A204.1 (cell line): ENCODE measurements around the gene FGF3.

Experiments used
- FAIRE-seq: peaks from 2 replicates; lab custom pipeline; 2012; peaks lifted over from hg19 to GRCh38; lab: Jason Lieb, UNC

The FGF3 gene

GRCh38 chr11:69823641-69824265 is 4.5 kb upstream of the FGF3 start:
- no peak for FAIRE-seq

- FAIRE-seq: no peak
Observed at GRCh38 chr11:69822676-69823494, 3.7 kb upstream of the FGF3 start.

- no peak for FAIRE-seq
Observed at GRCh38 chr11:69821511-69822040, 2.4 kb upstream of the FGF3 start.

- FAIRE-seq: no peak
Observed at GRCh38 chr11:69820441-69820840, 1.2 kb upstream of the FGF3 start.

DNA sequence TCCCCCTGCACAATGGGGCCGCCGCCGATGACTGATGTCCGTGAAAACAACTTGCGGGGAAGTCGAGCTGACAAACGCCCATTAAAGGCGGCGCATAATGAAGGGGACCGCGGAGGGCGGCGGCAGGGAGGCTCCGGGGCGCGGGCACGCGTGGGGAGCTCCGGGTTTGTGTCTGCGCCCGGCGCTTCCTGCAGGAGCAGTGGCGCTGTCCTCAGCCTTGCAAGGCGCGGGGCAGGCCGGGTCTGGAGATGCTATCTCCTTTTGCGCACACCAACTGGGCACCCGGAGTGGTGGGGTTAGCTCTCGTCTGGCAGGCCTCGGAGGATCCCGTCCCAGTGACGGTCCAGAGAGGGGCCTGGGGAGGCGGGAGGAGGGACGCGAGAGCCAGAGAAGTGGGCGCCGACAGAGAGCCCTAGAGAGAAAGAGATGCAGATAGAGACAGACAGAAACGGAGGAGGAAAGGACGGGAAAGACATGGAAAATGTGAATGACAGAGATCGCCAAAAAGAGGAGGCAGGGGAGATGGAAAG is 390 bp upstream of the FGF3 start:
- no peak for FAIRE-seq

DNA sequence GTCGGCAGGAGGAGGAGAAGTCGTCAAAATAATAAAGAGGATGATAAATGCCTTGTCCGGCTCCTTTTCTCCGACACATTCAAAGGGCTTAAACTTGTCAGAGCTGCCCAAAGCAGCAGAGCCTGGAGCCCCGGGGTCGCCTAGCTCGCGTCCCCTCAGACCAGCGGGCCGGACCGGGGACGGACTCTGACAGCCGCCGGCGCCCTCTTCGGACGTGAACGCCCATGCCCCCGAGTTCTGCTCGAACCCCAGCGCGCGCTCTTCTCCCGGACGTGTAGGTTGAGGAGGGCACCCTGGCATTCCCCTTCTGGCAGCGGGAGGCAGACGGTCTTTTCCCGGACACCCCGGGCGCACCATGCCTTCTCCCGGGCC is 999 bp downstream of the FGF3 start:
- FAIRE-seq: no peak

GRCh38 chr11:69817265-69818230 is 1.7 kb downstream of the FGF3 start:
- FAIRE-seq: no peak

DNA sequence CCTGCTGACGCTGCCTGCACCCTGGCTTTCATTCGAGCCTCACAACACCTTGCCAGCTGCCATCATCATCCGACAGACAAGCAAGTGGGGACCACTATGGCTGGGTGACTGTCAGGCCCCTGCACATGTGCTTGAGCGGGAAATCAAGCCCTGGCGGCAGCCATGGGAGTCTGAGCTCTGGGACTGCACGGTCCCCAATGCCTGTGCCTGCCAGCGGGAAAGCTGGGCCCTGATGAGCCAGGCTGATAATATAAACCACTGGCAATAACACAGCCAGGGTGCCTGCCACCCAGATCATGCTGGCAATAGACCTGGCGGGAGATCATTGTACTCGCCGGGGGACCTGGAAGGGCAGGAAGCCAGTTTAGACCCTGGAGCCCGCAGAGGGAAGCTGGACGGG is 2.5 kb downstream of the FGF3 start:
- no peak for FAIRE-seq

GRCh38 chr11:69815973-69816372 is 3.2 kb downstream of the FGF3 start:
- FAIRE-seq: no peak

DNA sequence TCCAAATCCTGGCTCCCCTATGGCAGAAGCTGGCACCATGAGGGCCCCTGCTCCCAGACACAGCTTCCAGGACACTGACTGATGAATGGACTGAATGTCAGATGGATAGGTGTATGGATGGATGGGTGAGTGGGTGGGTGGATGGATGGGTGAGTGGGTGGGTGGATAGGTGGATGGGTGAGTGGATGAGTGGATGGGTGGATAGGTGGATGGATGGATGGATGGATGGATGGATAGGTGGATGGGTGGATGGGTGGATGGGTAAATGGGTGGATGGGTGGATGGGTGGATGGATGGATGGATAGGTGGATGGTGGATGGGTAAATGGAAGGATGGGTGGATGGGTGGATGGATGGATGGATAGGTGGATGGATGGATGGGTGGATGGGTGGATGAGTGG is 4.3 kb downstream of the FGF3 start:
- no peak for FAIRE-seq

GRCh38 chr11:69814411-69814810 is 4.8 kb downstream of the FGF3 start:
- FAIRE-seq: no peak

DNA sequence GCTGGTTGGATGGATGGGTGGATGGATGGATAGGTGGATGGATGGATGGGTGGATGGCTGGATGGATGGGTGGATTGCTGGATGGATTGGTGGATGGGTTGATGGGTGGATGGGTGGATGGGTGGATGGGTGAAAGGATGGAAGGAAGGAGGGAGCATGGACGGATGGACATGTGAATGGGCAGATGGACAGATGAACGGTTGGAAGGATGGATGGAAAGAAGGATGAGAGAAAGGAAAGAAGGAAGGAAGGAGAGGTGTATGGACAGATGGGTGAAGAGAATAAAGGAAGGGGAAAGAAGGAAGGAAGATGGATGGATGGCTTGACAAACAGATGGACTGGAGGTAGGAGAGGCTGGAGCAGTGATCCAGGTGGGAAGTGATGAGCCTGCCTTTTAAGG is 5.4 kb downstream of the FGF3 start:
- no peak for FAIRE-seq

- FAIRE-seq: no peak
Observed at GRCh38 chr11:69812946-69813345, 6.3 kb downstream of the FGF3 start.

GRCh38 chr11:69812256-69812655 is 7.0 kb downstream of the FGF3 start:
- FAIRE-seq: no peak

GRCh38 chr11:69811431-69811830 is 7.8 kb downstream of the FGF3 start:
- no peak for FAIRE-seq

DNA sequence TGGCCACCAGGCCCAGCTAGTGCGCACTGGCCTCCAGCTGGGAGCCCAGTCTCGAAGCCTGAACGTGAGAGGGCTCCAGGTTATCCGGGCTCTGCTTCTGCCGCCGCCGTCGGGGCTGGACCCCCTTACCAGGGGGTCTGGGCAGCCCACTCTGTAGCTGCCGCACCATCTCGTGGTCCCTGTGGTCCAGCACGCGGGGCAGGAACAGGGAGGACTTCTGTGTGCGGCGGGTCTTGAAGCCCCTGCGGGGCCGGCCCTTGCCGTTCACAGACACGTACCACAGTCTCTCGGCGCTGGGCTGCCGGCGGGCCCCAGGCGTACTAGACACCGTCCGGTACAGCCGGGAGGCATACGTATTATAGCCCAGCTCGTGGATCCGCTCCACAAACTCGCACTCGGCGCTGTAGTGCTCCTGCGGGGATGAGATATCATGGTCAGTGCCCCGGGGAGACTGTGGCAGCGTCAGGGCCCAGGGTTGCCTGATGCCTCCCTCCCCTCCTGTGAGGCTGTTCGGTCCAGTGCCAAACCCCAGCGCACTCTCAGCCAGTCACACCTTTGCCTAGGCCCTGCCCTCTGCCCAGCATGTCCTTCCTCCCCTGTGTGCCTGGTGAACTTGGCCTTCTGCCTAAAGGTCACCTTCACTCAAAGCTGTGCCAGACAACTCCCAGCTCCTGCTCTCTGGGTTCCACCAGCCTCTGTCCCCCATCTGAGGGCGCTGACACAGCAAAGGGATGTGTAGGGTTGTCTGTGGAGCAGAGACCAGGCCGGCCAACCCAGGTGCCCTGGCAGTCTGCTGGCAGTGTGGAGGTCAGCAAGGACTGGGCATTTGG is 8.7 kb downstream of the FGF3 start:
- FAIRE-seq: no peak

DNA sequence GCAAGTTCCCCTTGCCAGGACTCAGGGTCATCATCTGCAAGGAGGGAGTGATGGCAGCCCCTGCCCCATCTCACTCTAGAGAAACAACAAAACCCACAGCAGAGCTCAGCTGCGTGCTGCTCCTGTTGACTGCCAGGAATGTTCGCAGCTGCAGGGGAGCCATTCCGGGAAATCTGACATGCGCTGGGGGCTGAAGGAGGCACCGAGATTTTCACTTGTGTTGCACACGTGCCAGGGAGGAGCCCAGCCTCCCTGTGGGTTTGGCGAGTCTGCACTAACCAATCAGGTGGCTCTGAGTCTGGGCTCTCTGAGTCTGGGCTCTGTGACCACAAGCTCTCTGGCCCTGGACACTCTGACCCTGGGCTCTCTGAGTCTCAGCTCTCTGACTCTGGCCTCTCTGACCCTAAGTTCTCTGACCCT is 10.5 kb downstream of the FGF3 start:
- no peak for FAIRE-seq

DNA sequence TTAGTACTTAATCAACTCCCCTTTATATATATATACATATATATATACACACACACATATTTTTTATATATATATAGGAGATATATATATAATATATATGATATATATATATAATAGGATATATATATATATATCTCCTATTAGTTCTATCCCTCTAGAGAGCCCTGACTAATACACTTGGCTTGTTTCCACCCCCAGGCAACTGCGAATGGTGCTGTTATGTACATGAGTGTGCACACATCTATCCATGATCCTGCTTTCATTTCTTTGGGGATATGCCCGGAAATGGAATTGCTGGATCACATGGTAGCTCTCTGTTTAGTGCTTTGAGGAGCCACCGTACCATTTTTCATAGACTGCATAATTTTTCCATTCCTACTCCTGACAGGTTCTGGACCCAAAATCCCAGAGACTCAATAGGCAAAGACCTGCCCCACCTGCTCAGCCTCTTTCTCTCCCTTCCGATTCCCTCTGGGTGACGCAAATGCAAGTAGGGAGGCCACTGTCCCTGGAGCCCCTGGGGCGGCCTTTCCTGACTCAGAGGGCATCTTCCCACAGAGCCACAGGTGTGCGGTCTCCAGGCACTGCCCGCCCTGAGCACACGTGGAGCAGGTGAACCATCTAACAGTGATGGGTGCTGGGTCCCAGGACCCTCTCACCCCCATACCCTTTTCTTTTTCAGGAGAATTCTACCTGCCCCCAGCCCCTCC is 12.0 kb downstream of the FGF3 start:
- FAIRE-seq: no peak

DNA sequence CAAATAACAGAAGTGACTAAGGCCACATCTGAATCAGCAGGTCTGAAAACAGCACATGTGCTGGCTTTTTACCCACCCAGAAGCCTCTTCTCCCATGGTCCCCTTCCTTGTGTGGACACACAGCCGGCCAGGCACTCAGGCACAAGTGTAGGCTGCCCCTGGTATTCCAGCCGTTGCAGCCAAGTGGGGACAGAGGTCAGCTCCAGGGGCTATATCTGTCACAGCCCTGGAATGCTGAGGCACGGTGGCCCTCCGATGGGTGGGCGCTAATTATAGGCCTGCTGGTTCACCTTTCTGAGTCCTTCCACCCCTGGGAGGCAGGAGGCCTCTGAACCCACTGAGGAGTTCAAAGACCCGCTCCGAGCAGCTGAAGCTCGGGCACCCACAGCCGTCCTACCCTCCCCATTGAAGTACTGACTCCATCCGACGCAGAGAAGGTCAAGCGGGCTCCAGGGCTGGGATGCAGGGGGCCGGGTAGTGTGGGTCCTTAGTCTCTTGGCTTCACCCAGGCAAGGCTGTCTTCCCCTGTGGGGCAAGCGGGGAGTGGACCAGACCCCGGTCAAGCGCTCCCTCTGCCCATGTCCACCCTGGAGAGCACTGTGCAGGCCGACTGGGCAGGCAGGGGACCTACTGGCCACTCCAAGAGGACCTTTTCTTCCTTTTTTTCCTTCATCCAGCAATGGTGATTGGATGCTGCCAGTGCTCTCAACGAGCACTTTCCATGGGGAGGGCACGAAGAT is 14.3 kb downstream of the FGF3 start:
- no peak for FAIRE-seq

DNA sequence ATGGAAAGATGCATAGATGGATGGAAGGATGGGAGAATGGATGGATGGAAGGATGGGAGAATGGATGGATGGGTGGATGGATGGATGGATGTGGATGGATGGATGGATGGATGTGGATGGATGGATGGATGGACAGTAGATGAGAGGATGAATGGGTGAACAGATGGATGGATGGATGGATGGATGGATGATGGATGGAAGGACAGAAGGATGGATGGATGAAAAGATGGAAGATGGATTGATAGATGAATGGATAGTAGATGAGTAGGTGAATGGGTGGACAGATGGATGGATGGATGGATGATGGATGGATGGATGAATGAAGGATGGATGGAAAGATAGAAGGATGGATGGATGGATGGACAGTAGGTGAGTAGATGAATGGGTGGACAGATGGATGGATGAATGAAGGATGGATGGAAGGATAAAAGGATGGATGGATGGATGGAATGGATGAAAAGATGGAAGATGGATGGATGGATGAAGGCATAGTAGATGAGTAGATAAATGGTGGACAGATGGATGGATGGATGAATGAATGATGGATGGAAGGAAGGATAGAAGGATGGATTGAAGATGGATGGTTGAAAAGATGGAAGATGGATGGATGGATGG is 15.5 kb downstream of the FGF3 start:
- FAIRE-seq: no peak
